ENCODE measurements around the gene OR2A5.
"Not testable (repeated sequence)": the region's sequence is repeated elsewhere in the genome, so short reads cannot be mapped to it uniquely, and the experiment has no call there.

The OR2A5 gene

DNA sequence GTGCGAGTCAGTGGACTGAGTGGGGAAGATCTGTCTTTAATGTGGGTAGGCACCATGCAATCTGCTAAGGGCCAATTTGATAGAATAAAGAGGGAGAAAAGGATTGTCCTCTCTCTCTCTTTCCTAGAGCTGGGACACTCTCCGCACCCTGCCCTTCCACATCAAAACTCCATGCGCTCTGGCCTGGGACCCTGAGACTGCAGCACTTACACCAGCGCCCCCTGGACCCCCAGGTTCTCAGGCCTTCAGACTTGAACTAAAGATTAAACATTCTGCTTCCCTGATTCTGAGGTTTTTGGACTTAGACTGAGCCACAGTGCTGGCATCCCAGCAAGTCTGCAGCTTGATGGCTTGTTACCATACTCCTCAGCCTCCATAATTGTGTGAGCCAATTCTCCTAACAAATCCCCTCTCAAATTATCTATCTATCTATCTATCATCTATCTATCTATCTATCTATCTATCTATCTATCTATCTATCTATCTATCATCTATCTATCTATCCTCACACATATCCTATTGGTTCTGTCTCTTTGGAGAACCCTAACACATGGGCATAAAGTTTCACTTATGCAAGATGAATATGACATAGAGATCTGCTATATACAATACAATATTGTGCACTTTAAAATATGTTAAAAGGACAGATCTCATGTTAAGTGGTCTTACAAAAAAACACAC is 22.4 kb upstream of the OR2A5 start:
- ATAC-seq (no peak), DNase-seq (ENCODE audit: low spot score in 2 of 2) (no peak)
- Mint-ChIP-seq H3K4me1 (no peaks in the 10 kb centered on the region), H3K27ac (no peak overlapping the region), H3K4me3 (no peak overlapping the region), H3K9me3 (no peaks in the 10 kb centered on the region), H3K36me3 (no peaks in the 10 kb centered on the region)

DNA sequence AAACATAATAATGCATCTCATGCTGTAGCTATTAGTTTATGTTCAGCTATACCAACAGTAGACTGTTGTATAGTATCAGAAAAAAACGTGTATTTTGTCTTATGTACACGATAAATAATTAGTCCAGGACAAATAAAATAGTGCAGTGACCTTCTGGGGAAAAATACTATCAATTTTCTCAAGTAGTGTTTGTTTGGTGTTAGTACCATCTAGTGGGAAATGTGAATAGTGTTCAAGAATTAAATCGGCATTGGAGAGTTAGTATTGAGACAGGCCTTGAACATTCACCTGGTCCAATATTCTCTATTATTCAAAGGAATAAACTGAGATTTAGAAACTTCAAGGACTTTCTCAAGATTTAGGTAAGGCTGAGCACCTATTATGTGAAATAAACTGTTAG is 21.7 kb upstream of the OR2A5 start:
- Mint-ChIP-seq H3K9me3 (no peaks in the 10 kb centered on the region), H3K4me3 (no peak overlapping the region), H3K36me3 (no peaks in the 10 kb centered on the region), H3K4me1 (no peaks in the 10 kb centered on the region), H3K27ac (no peak overlapping the region)
- no peak for DNase-seq (ENCODE audit: low spot score in 2 of 2)
- no peak for ATAC-seq

DNA sequence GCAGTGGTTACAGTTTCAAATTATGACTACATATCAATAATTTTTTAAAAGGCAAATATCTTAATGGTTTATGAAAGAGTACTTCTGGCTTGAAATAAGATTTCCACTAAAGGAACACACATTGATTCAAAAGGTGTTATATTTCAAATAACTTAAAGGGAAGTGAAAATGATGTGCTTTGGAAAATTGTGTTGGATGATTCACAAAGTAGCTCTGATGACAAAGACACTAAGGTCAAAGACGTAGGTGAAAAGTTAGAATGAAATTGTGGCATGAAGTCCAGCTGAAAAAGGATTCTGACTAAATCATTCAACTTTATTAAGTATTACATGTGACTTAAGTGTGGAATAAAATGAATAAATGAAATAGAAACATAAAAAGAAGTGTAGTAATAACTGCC is 20.8 kb upstream of the OR2A5 start:
- no peak overlapping the region for H3K27ac Mint-ChIP-seq
- no peak overlapping the region for H3K4me3 Mint-ChIP-seq
- H3K9me3 Mint-ChIP-seq, result no peaks in the 10 kb centered on the region
- no peak for DNase-seq (ENCODE audit: low spot score in 2 of 2)
- no peak for ATAC-seq
- H3K4me1 Mint-ChIP-seq, result no peaks in the 10 kb centered on the region
- H3K36me3 Mint-ChIP-seq, result no peaks in the 10 kb centered on the region

DNA sequence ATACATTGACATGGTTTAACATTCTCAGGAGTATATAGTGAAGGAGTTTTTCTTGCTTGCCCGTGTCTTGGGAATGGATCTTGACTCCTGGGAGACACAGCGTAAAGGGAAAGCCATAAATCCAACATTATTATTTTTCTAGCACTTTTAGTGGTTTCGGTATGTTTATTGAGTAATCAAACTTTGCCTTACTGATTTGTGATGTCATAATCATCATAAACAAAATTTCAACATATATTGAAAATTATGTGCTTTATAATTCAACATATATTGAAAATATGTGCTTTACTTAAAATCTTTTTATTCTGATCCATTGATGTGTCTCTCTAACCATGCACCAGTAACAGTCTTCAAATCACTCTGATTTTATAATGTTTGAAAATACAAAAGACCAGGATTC is 20.2 kb upstream of the OR2A5 start:
- no peaks in the 10 kb centered on the region for H3K4me1 Mint-ChIP-seq
- no peak overlapping the region for H3K27ac Mint-ChIP-seq
- ATAC-seq (no peak), DNase-seq (ENCODE audit: low spot score in 2 of 2) (no peak)
- no peaks in the 10 kb centered on the region for H3K9me3 Mint-ChIP-seq
- no peaks in the 10 kb centered on the region for H3K36me3 Mint-ChIP-seq
- H3K4me3 Mint-ChIP-seq, result no peak overlapping the region

DNA sequence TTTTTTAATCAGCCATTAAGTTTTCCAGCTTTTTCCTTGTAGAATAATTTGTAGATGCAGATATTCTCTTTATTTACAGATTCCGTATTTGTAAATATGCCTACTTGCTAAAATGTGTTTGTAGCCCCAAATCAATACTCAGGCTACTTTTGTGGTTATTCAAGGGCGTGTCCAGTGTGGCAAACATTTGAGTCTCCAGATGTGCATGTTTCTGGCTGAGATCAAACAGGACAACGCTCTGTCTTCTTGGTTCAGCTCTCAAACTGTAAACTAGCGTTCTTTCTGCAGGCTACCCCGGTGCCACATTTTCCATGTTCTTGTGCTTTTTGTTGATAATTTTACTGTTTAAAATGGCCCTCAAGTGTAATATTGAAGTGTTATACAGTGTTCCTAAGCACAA is 16.2 kb upstream of the OR2A5 start:
- no peaks in the 10 kb centered on the region for H3K9me3 Mint-ChIP-seq
- no peak overlapping the region for H3K27ac Mint-ChIP-seq

DNA sequence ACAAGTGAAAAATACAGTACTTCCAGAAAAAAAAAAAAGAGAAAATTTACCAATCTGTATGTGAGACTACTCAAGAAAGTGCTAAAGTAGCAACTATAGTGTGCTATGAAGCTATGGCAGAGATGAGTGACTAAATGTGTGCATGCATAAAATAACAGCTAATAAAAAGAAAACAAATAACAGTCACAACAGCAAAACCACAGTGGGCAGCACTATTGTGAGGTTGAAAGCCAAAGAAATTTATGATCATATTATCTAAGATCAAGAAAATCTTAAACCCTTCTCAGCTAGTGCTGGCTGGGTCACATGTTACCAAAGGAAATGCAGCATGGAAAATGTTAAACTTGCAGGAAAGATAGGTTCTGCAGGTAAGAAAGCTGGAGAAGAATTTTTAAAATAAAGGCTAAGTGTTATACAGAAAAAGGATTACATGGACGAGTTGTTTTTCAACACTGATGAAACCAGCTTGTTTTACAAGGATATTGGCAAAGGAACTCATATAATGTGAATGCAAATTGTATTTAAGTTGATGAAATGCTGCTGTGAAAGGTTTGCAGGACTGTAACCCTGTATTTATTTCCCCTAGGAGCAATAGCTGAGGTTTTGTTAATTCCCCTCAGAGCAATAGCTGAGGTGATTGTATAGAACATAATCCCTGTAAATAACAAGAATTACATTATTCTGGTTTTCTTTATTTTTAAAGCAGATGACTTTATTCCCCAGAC is 15.6 kb upstream of the OR2A5 start:
- Mint-ChIP-seq H3K4me1 (no peaks in the 10 kb centered on the region), H3K9me3 (no peaks in the 10 kb centered on the region)
- no peak for ATAC-seq

More for the DNA sequence above, 16.2 kb upstream of the OR2A5 start:
- DNase-seq (ENCODE audit: low spot score in 2 of 2) (no peak), ATAC-seq (no peak)
- no peaks in the 10 kb centered on the region for H3K4me1 Mint-ChIP-seq
- H3K36me3 Mint-ChIP-seq, result no peaks in the 10 kb centered on the region
- no peak overlapping the region for H3K4me3 Mint-ChIP-seq

DNA sequence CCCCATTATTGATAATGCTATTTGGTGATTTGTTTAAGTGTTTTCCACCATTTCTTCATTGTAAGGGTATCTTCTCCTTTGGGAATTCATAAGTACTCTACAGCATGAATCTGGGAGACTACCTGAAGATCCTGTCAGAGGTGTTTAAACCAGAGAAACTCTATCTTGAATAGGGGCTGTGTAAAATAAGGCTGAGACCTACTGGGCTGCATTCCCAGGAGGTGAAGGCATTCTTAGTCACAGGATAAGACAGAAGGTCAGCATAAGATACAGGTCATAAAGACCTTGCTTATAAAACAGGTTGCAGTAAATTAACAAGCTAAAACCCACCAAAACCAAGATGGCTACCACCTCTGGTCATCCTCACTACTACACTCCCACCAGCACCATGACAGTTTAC is 13.4 kb upstream of the OR2A5 start:
- Mint-ChIP-seq H3K27ac (no peak overlapping the region), H3K4me3 (no peak overlapping the region), H3K4me1 (no peaks in the 10 kb centered on the region), H3K36me3 (no peaks in the 10 kb centered on the region), H3K9me3 (no peaks in the 10 kb centered on the region)
- ATAC-seq (no peak), DNase-seq (ENCODE audit: low spot score in 2 of 2) (no peak)

More for the DNA sequence above, 15.6 kb upstream of the OR2A5 start:
- H3K36me3 Mint-ChIP-seq, result no peaks in the 10 kb centered on the region
- no peak overlapping the region for H3K4me3 Mint-ChIP-seq
- no peak overlapping the region for H3K27ac Mint-ChIP-seq
- no peak for DNase-seq (ENCODE audit: low spot score in 2 of 2)

DNA sequence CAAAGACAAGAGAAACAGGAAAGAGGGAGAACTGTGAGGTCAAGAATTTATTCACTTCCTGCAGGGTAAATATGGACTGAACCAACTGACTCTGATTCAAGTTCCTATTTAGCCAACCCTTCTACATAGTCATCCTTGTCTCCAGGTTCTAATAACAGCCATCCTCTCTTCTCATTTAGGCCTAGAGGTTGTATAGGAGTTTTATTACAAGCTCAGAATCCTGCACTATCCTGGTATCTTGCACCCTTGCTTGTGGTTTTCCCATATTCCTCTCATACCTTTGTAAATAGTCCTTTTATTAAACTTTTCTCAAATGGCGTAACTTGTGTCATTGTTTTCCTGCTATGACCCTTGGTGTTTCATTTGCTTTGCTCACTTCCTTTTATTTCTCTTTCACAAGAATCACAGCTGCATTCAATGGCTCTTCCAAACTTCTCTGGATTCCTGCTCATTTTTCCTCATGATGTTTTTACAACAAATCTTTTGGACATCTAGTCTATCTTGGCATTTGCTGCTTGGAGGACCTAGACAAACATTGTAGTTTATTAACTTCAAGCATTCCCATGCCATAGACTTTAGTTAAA is 12.4 kb upstream of the OR2A5 start:
- DNase-seq (ENCODE audit: low spot score in 2 of 2) (no peak), ATAC-seq (no peak)
- H3K4me1 Mint-ChIP-seq, result no peaks in the 10 kb centered on the region
- no peaks in the 10 kb centered on the region for H3K9me3 Mint-ChIP-seq
- H3K4me3 Mint-ChIP-seq, result no peak overlapping the region
- H3K27ac Mint-ChIP-seq, result no peak overlapping the region
- no peaks in the 10 kb centered on the region for H3K36me3 Mint-ChIP-seq

DNA sequence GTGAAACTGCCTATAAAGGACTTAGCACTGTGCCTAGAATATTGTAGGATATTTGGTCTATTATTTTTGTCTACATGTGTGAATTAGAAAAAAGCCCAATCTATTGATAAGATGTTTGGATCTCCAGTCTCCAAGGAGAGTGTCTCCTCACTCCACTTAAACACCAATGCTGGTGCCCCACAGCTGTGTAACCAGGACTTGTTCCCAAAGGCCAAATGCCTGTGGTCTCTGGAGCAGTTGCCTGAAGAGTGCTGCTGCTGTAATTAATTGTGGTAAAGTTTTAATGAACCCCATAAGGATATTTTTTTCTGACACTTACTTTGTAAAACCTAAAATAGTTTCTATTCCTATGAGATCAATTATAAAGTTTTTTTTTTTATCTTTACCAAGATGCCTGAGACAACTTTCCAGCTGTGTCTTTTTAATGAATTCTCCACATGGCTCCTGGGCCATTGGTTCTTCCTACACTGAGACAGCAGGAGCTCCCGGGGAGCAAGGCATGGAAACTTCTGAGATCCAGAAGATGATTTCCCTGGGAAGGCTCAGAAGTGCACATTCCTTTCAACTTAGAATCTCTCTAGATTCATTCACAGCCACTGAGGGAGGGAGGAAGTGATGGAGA is 11.2 kb upstream of the OR2A5 start:
- H3K4me3 Mint-ChIP-seq, result no peak overlapping the region
- no peaks in the 10 kb centered on the region for H3K4me1 Mint-ChIP-seq
- DNase-seq (ENCODE audit: low spot score in 2 of 2), result no peak
- H3K9me3 Mint-ChIP-seq, result no peaks in the 10 kb centered on the region
- H3K27ac Mint-ChIP-seq, result no peak overlapping the region
- no peaks in the 10 kb centered on the region for H3K36me3 Mint-ChIP-seq
- no peak for ATAC-seq

DNA sequence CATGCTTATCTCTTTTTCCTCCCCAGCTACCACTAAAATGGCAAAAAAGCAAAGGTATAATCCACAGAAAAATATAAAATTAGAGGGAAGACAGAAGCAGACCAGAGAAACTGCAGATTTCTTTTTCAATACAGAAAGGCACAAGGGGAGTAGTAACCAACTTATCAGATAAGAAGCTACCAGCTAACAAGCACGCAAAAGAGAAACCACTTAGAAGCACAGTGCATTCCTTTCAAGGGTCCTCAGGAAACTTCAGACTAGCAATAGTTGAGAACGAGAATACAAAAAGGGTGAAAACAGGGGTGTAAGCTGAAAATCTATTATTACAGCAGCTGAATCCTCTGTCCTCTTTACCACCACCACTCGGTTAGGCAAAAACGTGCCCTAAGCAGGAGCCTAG is 9.9 kb upstream of the OR2A5 start:
- DNase-seq (ENCODE audit: low spot score in 2 of 2) (no peak), ATAC-seq (no peak)
- Mint-ChIP-seq H3K27ac (no peak overlapping the region), H3K4me1 (no peaks in the 10 kb centered on the region), H3K36me3 (no peaks in the 10 kb centered on the region), H3K4me3 (no peak overlapping the region), H3K9me3 (no peaks in the 10 kb centered on the region)

DNA sequence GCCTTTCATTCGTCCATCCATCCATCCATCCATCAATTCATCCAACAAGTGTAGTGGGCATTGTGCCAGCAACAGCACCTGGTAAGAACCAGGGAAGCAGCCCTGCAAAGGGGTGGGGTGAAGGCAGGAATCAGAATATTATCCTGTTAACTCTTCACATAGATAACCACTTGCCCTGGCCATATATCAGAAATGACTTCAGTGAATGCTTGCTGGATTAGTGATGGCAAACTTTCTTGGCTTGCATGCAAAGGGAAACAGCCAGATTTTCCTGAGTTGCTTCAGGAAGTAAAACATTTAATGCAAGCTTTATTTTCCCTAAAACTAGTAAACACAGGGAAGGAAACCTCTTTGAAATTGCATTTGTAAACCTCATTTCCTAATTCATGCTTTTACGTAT is 743 bp downstream of the OR2A5 start:
- DNase-seq (ENCODE audit: low spot score in 2 of 2) (no peak), ATAC-seq (no peak)
- Mint-ChIP-seq H3K4me1 (no peaks in the 10 kb centered on the region), H3K9me3 (no peaks in the 10 kb centered on the region), H3K27ac (no peak overlapping the region), H3K36me3 (no peaks in the 10 kb centered on the region), H3K4me3 (no peak overlapping the region)

DNA sequence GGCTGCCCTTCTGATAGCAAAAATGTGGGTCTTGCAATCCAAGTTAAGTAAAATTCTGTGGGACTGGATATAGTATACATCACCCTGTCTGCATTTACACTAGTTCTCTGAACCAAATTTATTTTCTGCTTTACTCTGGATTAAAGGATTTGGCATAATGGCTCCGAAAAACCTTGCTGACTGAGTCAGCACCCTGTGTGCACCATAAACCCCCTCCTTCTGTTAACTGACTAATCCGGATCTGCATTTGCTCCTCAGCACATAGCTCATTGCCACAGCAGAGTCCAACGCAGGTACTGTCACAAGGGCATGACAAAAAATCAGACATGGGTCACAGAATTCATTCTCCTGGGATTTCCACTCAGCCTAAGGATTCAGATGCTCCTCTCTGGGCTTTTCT is 1.3 kb downstream of the OR2A5 start:
- no peak overlapping the region for H3K4me3 Mint-ChIP-seq
- no peaks in the 10 kb centered on the region for H3K4me1 Mint-ChIP-seq
- no peak overlapping the region for H3K27ac Mint-ChIP-seq
- ATAC-seq, result peak; percentile 8
- no peaks in the 10 kb centered on the region for H3K9me3 Mint-ChIP-seq
- DNase-seq (ENCODE audit: low spot score in 2 of 2), result no peak
- no peaks in the 10 kb centered on the region for H3K36me3 Mint-ChIP-seq

DNA sequence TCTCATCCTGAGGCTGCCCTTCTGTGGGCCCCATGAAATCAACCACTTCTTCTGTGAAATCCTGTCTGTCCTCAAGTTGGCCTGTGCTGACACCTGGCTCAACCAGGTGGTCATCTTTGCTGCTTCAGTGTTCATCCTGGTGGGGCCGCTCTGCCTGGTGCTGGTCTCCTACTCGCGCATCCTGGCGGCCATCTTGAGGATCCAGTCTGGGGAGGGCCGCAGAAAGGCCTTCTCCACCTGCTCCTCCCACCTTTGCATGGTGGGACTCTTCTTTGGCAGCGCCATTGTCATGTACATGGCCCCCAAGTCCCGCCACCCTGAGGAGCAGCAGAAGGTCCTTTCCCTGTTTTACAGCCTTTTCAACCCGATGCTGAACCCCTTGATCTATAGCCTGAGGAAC is 2.1 kb downstream of the OR2A5 start:
- not testable (repeated sequence) for ATAC-seq; H3K27ac Mint-ChIP-seq; DNase-seq (ENCODE audit: low spot score in 2 of 2)

DNA sequence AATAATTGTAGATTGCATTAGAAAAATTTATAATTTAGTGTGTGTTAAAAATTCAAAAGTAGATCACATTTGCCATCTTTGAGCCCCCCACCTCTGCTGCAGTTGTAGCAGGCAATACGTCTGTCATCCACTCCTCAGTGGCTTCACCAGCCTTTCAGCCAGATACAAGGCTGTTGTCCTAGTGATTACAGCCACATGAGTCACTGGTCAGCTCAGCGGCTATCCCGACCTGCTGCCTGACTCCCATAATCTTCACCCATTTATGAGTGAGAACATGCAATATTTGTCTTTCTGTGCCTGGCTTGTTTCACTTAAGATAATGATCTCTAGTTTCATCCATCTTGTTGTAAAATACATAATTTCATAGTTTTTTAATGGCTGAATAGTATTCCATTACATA is 9.2 kb downstream of the OR2A5 start:
- H3K4me1 Mint-ChIP-seq, result no peaks in the 10 kb centered on the region
- no peak overlapping the region for H3K27ac Mint-ChIP-seq
- no peaks in the 10 kb centered on the region for H3K36me3 Mint-ChIP-seq
- ATAC-seq (no peak), DNase-seq (ENCODE audit: low spot score in 2 of 2) (no peak)
- peaks cover 8% of the 10 kb centered on the region for H3K9me3 Mint-ChIP-seq
- no peak overlapping the region for H3K4me3 Mint-ChIP-seq

More for the DNA sequence above, 2.1 kb downstream of the OR2A5 start:
- H3K4me3 Mint-ChIP-seq, H3K9me3 Mint-ChIP-seq, H3K36me3 Mint-ChIP-seq, H3K4me1 Mint-ChIP-seq: not testable (repeated sequence)

DNA sequence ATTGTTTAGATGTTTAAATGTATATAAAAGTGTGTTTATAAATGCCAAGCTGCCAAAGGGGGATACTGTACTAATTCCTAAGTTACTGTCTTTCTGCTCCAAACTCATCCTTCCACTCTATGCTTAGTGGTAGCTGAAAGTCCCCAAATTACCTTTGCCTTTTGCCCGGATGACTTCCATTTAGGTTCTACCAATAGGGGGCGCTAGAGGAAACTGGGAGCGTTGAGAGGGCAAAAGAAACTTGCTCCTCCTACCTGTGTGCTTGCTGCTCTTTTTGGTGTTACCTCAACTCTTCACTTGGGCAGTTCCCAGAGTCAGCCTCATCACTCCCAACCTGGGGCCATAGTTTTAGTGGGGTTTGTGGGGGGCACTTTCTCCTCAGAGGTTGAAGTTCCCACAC is 15.0 kb downstream of the OR2A5 start:
- H3K36me3 Mint-ChIP-seq, result no peaks in the 10 kb centered on the region
- peaks cover 8% of the 10 kb centered on the region for H3K9me3 Mint-ChIP-seq
- no peaks in the 10 kb centered on the region for H3K4me1 Mint-ChIP-seq
- DNase-seq (ENCODE audit: low spot score in 2 of 2) (no peak), ATAC-seq (no peak)
- H3K27ac Mint-ChIP-seq, result no peak overlapping the region
- no peak overlapping the region for H3K4me3 Mint-ChIP-seq

DNA sequence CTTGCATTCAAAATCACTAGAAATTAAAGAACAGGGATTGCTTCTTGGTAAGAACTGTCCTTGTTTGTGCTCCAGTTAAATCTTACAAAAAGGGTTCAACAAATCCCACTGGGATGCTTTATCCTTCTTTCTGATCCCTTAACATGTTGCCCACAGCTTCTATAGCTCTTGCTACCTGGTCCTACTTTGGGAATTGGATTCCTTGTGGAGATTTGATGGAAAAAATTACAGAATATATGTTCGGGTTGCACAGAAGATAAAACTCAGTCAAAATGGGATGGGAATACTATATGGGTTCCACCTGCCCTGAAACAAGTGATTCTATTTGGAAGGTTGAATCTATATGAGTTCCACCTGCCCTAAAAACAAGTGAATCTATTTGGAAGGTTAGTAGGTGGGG is 20.8 kb downstream of the OR2A5 start, which contains the start of gene OR2A25:
Gene OR2A25 (plus strand): TSS at position 301 of the 400 bp plus-strand sequence. CDS start 4,409 bp downstream, outside the sequence.
- H3K36me3 Mint-ChIP-seq, result no peaks in the 10 kb centered on the region
- no peaks in the 10 kb centered on the region for H3K4me1 Mint-ChIP-seq
- no peaks in the 10 kb centered on the region for H3K9me3 Mint-ChIP-seq
- no peak within 1 kb of the TSS for H3K4me3 Mint-ChIP-seq
- ATAC-seq (no peak), DNase-seq (ENCODE audit: low spot score in 2 of 2) (no peak)
- H3K27ac Mint-ChIP-seq, result no peak within 1 kb of the TSS

All from stimulated activated effector memory CD8-positive, alpha-beta T cell treated with anti-CD3 and anti-CD28 coated beads, Interleukin-12 subunit alpha, Interleukin-12 subunit beta, amount 100 ng/mL, for 72 hours (primary cell).